HG02943 (cell line): ENCODE data around the gene MMP17.
"Not testable (repeated sequence)": the region's sequence is repeated elsewhere in the genome, so short reads cannot be mapped to it uniquely, and the experiment has no call there.

Experiments used
- ATAC-seq: cut with Tn5 transposase; IDR thresholded peaks from one replicate; pipeline ENCODE4 v1.9.1; 2021; ENCODE audit warnings: mild to moderate bottlenecking, low read depth, moderate library complexity; ENCODE audit not compliant: unreplicated experiment

Gene MMP17

GRCh38 chr12:131862994-131863710 lies 35.0 kb downstream of the MMP17 start:
- no peak for ATAC-seq

- ATAC-seq = no peak
These were observed 35.7 kb downstream of the MMP17 start for GRCh38 chr12:131863711-131864396.

- ATAC-seq = no peak
These were observed 36.3 kb downstream of the MMP17 start for GRCh38 chr12:131864469-131864868.

- ATAC-seq = no peak
These were observed 37.1 kb downstream of the MMP17 start for GRCh38 chr12:131865180-131865875.

- no peak for ATAC-seq
These were observed 39.3 kb downstream of the MMP17 start for GRCh38 chr12:131867471-131867870.

GRCh38 chr12:131867891-131868675 lies 39.9 kb downstream of the MMP17 start:
- ATAC-seq = no peak

GRCh38 chr12:131869871-131870418 lies 41.8 kb downstream of the MMP17 start:
- no peak for ATAC-seq

GRCh38 chr12:131871677-131872076 lies 43.5 kb downstream of the MMP17 start:
- ATAC-seq = no peak

- no peak for ATAC-seq
These were observed 44.2 kb downstream of the MMP17 start for GRCh38 chr12:131872154-131873051.

- ATAC-seq = no peak
These were observed 45.1 kb downstream of the MMP17 start for GRCh38 chr12:131873293-131873692.

- ATAC-seq = not testable (repeated sequence)
These were observed 46.8 kb downstream of the MMP17 start for GRCh38 chr12:131874972-131875371.

GRCh38 chr12:131877216-131877615 lies 49.0 kb downstream of the MMP17 start:
- not testable (repeated sequence) for ATAC-seq

GRCh38 chr12:131878436-131878835 lies 50.2 kb downstream of the MMP17 start:
- ATAC-seq = not testable (repeated sequence)

GRCh38 chr12:131882804-131883520 lies 54.8 kb downstream of the MMP17 start:
- ATAC-seq = no peak

- no peak for ATAC-seq
These were observed 55.3 kb downstream of the MMP17 start for GRCh38 chr12:131883521-131883900.

- not testable (repeated sequence) for ATAC-seq
These were observed 56.9 kb downstream of the MMP17 start for GRCh38 chr12:131885076-131885475.

GRCh38 chr12:131885543-131886057 lies 57.4 kb downstream of the MMP17 start:
- no peak for ATAC-seq

GRCh38 chr12:131891722-131892121 lies 63.5 kb downstream of the MMP17 start:
- ATAC-seq = not testable (repeated sequence)
